Astrocyte of the spinal cord (primary cell): Measurements from ENCODE around the gene LCE6A.

Source experiments
- DNase-seq: peaks from one replicate; pipeline ENCODE4 v3.0.0; 2011; ENCODE audit warnings: low read depth, low spot score
- H3K4me3 ChIP-seq: 2 replicates; pipeline ENCODE4 v1.5.1; 2011; ENCODE audit warnings: low read depth, mild to moderate bottlenecking, low read length, moderate library complexity
- in situ Hi-C: cut with HindIII; loops from 2 replicates; pipeline ENCODE4 v1.10.0; 2017; ENCODE audit warnings: low sequenced_read_pairs
- TF ChIP-seq, protein P1 (sequence below): IDR thresholded peaks from 2 replicates; pipeline ENCODE4 v1.5.1; 2012; ENCODE audit warnings: low read depth, mild to moderate bottlenecking, low read length, inconsistent platforms

The LCE6A gene

DNA sequence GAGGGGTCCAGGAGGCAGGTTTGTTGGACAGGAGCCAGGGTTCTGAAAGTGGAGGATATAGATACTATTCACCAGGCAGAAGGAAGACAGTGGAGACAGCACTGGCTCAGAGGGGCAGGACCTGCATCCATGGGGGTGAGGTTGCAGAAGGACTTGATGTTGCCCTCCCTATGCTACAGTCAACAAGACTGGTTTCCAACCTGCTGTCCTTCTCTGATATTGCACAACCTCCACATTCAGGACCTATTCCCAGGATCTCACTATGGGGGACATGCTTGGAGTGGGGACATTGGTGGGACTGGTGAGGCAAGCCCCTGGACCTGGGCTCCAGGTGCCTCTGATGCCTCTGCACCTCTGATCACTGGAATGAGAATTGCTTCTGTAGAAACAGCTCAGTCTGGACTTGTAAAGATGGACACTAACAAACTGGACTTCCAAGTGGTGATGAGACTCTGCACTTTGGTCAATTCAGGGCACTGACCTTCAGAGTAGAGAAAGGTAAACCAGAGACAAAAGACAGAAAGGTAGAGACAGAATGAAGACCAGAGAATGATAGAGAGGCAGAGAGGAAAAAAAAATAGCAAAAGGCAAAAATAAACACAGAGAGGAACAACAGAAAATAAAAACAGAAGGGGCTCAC lies 37.0 kb downstream of the LCE6A start:
- DNase-seq = no peak
- in situ Hi-C loops = no loop called here
- TF ChIP-seq, protein P1, sequence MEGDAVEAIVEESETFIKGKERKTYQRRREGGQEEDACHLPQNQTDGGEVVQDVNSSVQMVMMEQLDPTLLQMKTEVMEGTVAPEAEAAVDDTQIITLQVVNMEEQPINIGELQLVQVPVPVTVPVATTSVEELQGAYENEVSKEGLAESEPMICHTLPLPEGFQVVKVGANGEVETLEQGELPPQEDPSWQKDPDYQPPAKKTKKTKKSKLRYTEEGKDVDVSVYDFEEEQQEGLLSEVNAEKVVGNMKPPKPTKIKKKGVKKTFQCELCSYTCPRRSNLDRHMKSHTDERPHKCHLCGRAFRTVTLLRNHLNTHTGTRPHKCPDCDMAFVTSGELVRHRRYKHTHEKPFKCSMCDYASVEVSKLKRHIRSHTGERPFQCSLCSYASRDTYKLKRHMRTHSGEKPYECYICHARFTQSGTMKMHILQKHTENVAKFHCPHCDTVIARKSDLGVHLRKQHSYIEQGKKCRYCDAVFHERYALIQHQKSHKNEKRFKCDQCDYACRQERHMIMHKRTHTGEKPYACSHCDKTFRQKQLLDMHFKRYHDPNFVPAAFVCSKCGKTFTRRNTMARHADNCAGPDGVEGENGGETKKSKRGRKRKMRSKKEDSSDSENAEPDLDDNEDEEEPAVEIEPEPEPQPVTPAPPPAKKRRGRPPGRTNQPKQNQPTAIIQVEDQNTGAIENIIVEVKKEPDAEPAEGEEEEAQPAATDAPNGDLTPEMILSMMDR = no peak
- H3K4me3 ChIP-seq = no peak overlapping the region

DNA sequence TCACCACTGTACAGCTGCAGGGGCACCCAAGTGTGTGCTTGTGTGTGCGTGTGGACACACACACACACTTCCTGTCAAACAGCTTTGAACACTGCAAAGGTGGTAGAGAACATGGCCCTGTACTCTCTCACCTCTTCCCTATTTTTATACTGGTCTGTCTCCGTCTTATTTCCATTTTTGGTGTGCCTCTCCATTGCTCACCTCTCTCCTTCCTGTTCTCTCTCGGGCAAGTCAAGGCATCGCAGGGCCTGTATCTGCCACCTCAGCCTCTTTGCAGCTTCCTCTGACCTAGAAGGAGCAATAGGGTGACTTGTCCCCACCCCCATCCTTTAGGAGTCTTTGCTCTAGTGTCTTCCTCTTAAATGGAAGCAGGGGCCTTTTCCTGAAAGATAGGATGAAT lies 37.7 kb downstream of the LCE6A start:
- in situ Hi-C loops = no loop called here
- TF ChIP-seq, protein P1 = no peak
- DNase-seq = no peak
- H3K4me3 ChIP-seq = no peak overlapping the region

DNA sequence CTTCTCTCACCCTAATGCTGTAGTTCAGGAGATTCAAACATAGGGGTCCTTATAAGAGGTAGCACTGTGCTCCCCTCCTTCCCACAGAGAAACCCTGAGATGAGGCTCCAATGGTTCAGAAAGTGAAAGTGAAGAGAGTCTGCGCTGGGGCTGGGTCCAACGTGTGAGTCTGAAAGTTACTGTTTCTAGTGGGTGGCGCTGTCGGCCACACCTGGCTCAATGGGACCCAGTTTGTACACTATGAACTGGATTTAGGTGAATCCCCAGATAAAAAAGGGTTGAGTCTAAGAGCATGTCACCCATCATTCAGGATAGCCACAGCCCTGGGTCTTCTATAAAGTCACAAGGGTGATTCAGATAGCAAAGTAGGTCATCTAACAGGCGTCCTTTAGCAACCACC lies 38.3 kb downstream of the LCE6A start:
- DNase-seq = no peak
- no peak overlapping the region for H3K4me3 ChIP-seq
- in situ Hi-C loops = no loop called here
- TF ChIP-seq, protein P1 = no peak

DNA sequence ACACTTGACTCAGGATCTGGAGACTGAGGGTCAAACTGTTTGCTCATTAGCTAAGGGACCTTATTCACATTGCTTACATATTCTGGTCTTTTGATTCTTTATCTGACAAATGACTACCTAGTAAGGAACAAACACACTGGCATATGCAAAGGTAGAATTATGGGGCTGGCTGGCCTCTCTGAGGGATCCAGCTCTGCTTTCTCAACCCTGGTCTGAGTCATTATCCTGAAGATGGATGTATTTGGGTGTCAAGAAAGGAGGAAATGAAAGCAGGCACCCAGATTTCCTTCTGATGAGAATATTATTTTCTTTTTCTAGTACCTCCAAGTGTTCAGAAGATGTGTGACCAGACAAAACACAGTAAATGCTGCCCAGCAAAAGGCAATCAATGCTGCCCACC lies 41.4 kb downstream of the LCE6A start:
- no peak for DNase-seq
- in situ Hi-C loops = no loop called here
- TF ChIP-seq, protein P1 = no peak
- no peak overlapping the region for H3K4me3 ChIP-seq

DNA sequence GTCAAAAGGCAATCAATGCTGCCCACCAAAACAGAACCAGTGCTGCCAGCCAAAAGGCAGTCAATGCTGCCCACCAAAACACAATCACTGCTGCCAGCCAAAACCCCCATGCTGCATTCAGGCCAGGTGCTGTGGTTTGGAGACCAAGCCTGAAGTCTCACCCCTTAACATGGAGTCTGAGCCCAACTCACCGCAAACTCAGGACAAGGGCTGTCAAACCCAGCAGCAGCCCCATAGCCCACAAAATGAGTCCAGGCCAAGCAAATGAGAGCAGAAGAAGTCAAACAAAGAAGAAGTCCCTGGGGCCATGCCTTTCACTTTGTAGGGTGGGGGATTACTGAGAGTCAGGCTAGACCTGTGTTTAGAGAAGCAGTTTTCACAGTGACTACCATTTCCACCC lies 41.9 kb downstream of the LCE6A start:
- in situ Hi-C loops = no loop called here
- DNase-seq = no peak
- TF ChIP-seq, protein P1 = no peak
- H3K4me3 ChIP-seq = no peak overlapping the region

DNA sequence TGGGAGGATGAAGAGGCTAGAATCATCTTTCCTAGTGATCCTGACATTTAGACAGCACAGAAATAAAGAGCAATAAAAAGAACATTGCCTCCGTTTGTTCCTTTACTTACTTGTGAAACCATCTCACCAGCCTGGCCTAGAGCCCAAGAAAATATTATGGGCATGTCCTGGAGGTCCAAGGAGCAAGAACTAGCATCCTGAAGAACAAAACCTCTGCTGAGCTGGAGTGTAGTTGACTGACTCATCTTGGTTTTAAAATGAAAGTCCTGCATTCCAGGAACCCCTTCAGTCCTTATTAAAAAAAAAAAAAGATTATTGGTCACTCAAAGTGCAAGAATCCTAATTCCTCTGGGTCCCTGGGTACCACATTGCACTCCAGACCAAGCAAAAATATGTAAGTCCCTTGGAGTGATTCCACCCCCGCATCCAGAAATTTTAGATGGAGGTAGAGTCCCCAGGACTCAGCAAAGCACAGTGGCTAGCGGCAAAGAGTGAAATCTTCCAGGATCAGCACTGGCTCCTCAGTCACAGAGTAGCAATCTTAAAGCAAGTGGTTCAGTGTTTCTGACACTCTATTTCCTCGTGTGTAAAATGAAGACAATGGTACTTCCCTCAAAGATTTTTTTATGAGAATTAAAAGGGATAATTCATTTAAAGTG lies 42.4 kb downstream of the LCE6A start:
- peak; percentile 81 for DNase-seq
- in situ Hi-C loops = no loop called here

More for the DNA sequence above, 42.4 kb downstream of the LCE6A start:
- no peak overlapping the region for H3K4me3 ChIP-seq
- TF ChIP-seq, protein P1 = no peak
